Left ventricle myocardium superior (tissue), 1 donor: ENCODE measurements around the gene DDX46. TPM values are rescaled to one million over a fixed set of nuclear protein-coding genes. Genes with fewer than 3 reads are reported as not detected.
"Not testable (repeated sequence)": the region's sequence is repeated elsewhere in the genome, so short reads cannot be mapped to it uniquely, and the experiment has no call there.

Experiments used
- ATAC-seq: fragments of 200-7000 bp; cut with Tn5 transposase; one replicate; pipeline ENCODE4 v1.9.1; 2020; ENCODE audit warnings: mild to moderate bottlenecking, moderate library complexity
- DNase-seq: peaks from one replicate; pipeline ENCODE4 v3.0.0-alpha.2; 2020
- intact Hi-C: fragments of 100-400 bp; cut with micrococcal nuclease; formaldehyde crosslinking; loops from one replicate; pipeline ENCODE4 v1.11.0; 2022
- total RNA-seq: library from RNA; stranded (reverse); fragmentation: NEBNext Ultra II Directional; extraction: Animal tissue kit (Norgen Biotek cat#: 25700); gene quantifications from one replicate; pipeline ENCODE4 v1.2.1, GENCODE V29; 2021
- donor health status: DM: no; HTN: yes; CAD: no; lungs with severe emphysema.

The DDX46 gene
- total RNA-seq, 1 donor from 2014 or later, result 32.8 TPM

GRCh38 chr5:134833340-134834032 is 74.9 kb downstream of the DDX46 start:
- DNase-seq (no peak), ATAC-seq (no peak)
- intact Hi-C loops, result no loop called here

GRCh38 chr5:134835623-134836022 is 77.0 kb downstream of the DDX46 start:
- intact Hi-C loops, result no loop called here
- DNase-seq (no peak), ATAC-seq (no peak)

GRCh38 chr5:134837530-134838181 is 79.1 kb downstream of the DDX46 start:
- ATAC-seq (no peak), DNase-seq (no peak)
- intact Hi-C loops, result no loop called here

GRCh38 chr5:134838361-134838760 is 79.8 kb downstream of the DDX46 start:
- DNase-seq, intact Hi-C loops, ATAC-seq: not testable (repeated sequence)

- no peak for DNase-seq
- intact Hi-C loops, result no loop called here
- ATAC-seq, result no peak
Observed at GRCh38 chr5:134840811-134841210, 82.2 kb downstream of the DDX46 start.

- ATAC-seq (no peak), DNase-seq (no peak)
- intact Hi-C loops, result no loop called here
Observed at GRCh38 chr5:134844252-134844651, 85.7 kb downstream of the DDX46 start.

- DNase-seq, result no peak
- intact Hi-C loops, result no loop called here
- peak; percentile 3 for ATAC-seq
Observed at GRCh38 chr5:134845335-134845851, 86.8 kb downstream of the DDX46 start.

- peak; percentile 98 for DNase-seq
- intact Hi-C loops, result no loop called here
- ATAC-seq, result peak; percentile 99
Observed at GRCh38 chr5:134845852-134846640, 87.5 kb downstream of the DDX46 start, which contains the start of gene C5orf24. Gene C5orf24 (plus strand): TSS chr5:134845968. CDS start chr5:134854901, 8,933 bp downstream.

GRCh38 chr5:134846641-134846960 is 88.0 kb downstream of the DDX46 start:
- ATAC-seq (peak; percentile 5), DNase-seq (no peak)
- intact Hi-C loops, result no loop called here

GRCh38 chr5:134849434-134849933 is 90.9 kb downstream of the DDX46 start:
- intact Hi-C loops, ATAC-seq, DNase-seq: not testable (repeated sequence)

GRCh38 chr5:134851307-134851923 is 92.8 kb downstream of the DDX46 start:
- intact Hi-C loops, result no loop called here
- DNase-seq (no peak), ATAC-seq (no peak)

GRCh38 chr5:134856465-134856864 is 97.9 kb downstream of the DDX46 start:
- ATAC-seq, intact Hi-C loops, DNase-seq: not testable (repeated sequence)

- intact Hi-C loops, result no loop called here
- no peak for ATAC-seq
- DNase-seq, result no peak
Observed at GRCh38 chr5:134857401-134857800, 98.8 kb downstream of the DDX46 start.

GRCh38 chr5:134864707-134865106 is 106.1 kb downstream of the DDX46 start:
- intact Hi-C loops, result no loop called here
- DNase-seq (no peak), ATAC-seq (no peak)

GRCh38 chr5:134873494-134873893 is 114.9 kb downstream of the DDX46 start:
- ATAC-seq, result no peak
- intact Hi-C loops, result no loop called here
- DNase-seq, result no peak

GRCh38 chr5:134873987-134874830 is 115.6 kb downstream of the DDX46 start, which contains the start of gene TXNDC15:
Gene TXNDC15 (plus strand): TSS chr5:134874371. CDS start chr5:134874428, 57 bp downstream.
- intact Hi-C loops, result no loop called here
- DNase-seq, result peak; percentile 95
- peak; percentile 96 for ATAC-seq

- intact Hi-C loops, result no loop called here
- DNase-seq (peak; percentile 75), ATAC-seq (peak; percentile 77)
Observed at GRCh38 chr5:134874831-134875655, 116.5 kb downstream of the DDX46 start.
